AG04450 (cell line): ENCODE data around the gene PCNX2. TPM values are rescaled to one million over a fixed set of nuclear protein-coding genes. Genes with fewer than 3 reads are reported as not detected.

Experiments used
- CTCF ChIA-PET: fragments of 300-600, 350-600 bp; formaldehyde crosslinking; extraction: SDS; loops from one replicate; lab custom pipeline; 2022; ENCODE audit warnings: antibody characterized with exemption, inconsistent platforms; lab: Charles Lee
- POLR2A ChIA-PET: fragments of 350-600 bp; formaldehyde crosslinking; extraction: SDS; loops from one replicate; lab custom pipeline; 2021; ENCODE audit warnings: antibody characterized with exemption, inconsistent platforms; lab: Yijun Ruan, JAX
- DNase-seq: peaks from one replicate; pipeline ENCODE4 v3.0.0-alpha.2; 2011; ENCODE audit warnings: low read depth, low spot score
- H3K27ac ChIP-seq: one replicate; pipeline ENCODE4 v1.5.1; 2012; ENCODE audit warnings: low read depth, low read length, control low read depth
- H3K27me3 ChIP-seq: one replicate; pipeline ENCODE4 v1.6.0; 2012; ENCODE audit warnings: low read length; ENCODE audit not compliant: control insufficient read depth, insufficient read depth
- H3K4me3 ChIP-seq: 2 replicates; pipeline ENCODE4 v1.5.1; 2011; ENCODE audit warnings: mild to moderate bottlenecking, low read depth, low read length, control low read depth
- H3K9me3 ChIP-seq: 2 replicates; pipeline ENCODE4 v1.5.1; 2012; ENCODE audit warnings: low read length; ENCODE audit not compliant: control insufficient read depth, insufficient read depth
- CTCF ChIP-seq: IDR thresholded peaks from 2 replicates; pipeline ENCODE4 v1.5.1; 2011; ENCODE audit warnings: low read depth, low read length, control low read depth, inconsistent platforms
- polyA plus RNA-seq: library from polyadenylated mRNA; depleted of rRNA; stranded (reverse); fragments of >200 nt; gene quantifications from 2 replicates; pipeline ENCODE4 v1.2.3, GENCODE V29; 2011

Gene PCNX2
- polyA plus RNA-seq, 1 experiment, result 29.8 TPM

- ChIA-PET POLR2A (no interaction called here), CTCF (no interaction called here)
- DNase-seq, result no peak
Observed at GRCh38 chr1:233224311-233224710, 71.2 kb downstream of the PCNX2 start.

GRCh38 chr1:233217832-233218231 is 77.7 kb downstream of the PCNX2 start:
- no peaks in the 10 kb centered on the region for H3K27me3 ChIP-seq
- ChIA-PET CTCF (no interaction called here), POLR2A (no interaction called here)
- no peak for TF ChIP-seq CTCF
- H3K9me3 ChIP-seq, result no peaks in the 10 kb centered on the region
- H3K4me3 ChIP-seq, result no peak overlapping the region
- H3K27ac ChIP-seq, result no peak overlapping the region
- no peak for DNase-seq

More at GRCh38 chr1:233224311-233224710, 71.2 kb downstream of the PCNX2 start:
- Histone ChIP-seq H3K27me3 (no peaks in the 10 kb centered on the region), H3K4me3 (no peak overlapping the region), H3K27ac (no peak overlapping the region), H3K9me3 (no peaks in the 10 kb centered on the region)
- TF ChIP-seq CTCF, result no peak

GRCh38 chr1:233216009-233216408 is 79.5 kb downstream of the PCNX2 start:
- CTCF ChIA-PET, result interaction anchor here (0.6 to 1.6 kb wide), 3 partner anchors 9 to 588 kb away, joined by 5 to 7 read pairs (median 6); no protein-coding TSS in a partner anchor
- no peak for TF ChIP-seq CTCF
- Histone ChIP-seq H3K4me3 (no peak overlapping the region), H3K27me3 (no peaks in the 10 kb centered on the region), H3K27ac (no peak overlapping the region), H3K9me3 (no peaks in the 10 kb centered on the region)
- no peak for DNase-seq
- POLR2A ChIA-PET, result no interaction called here

GRCh38 chr1:233215135-233215760 is 80.3 kb downstream of the PCNX2 start:
- H3K27ac ChIP-seq, result no peak overlapping the region
- H3K4me3 ChIP-seq, result no peak overlapping the region
- DNase-seq, result no peak
- POLR2A ChIA-PET, result no interaction called here
- TF ChIP-seq CTCF, result no peak
- H3K27me3 ChIP-seq, result no peaks in the 10 kb centered on the region
- H3K9me3 ChIP-seq, result no peaks in the 10 kb centered on the region
- CTCF ChIA-PET, result interaction anchor here (1.4 to 1.6 kb wide), 2 partner anchors 8 to 588 kb away, joined by 5 to 6 read pairs; no protein-coding TSS in a partner anchor

- Histone ChIP-seq H3K27ac (no peak overlapping the region), H3K27me3 (no peaks in the 10 kb centered on the region), H3K4me3 (no peak overlapping the region), H3K9me3 (no peaks in the 10 kb centered on the region)
- DNase-seq, result no peak
- ChIA-PET CTCF (interaction anchor here (0.6 to 0.7 kb wide), 2 partner anchors 16 to 196 kb away, joined by 3 read pairs; no protein-coding TSS in a partner anchor), POLR2A (no interaction called here)
- TF ChIP-seq CTCF, result no peak
Observed at GRCh38 chr1:233211595-233211994, 83.9 kb downstream of the PCNX2 start.
